GM12878 (cell line): ENCODE measurements around the gene TRIM46. TPM values are rescaled to one million over a fixed set of nuclear protein-coding genes. Genes with fewer than 3 reads are reported as not detected.

Source experiments
- ATAC-seq: fragments of 200-7000 bp; cut with Tn5 transposase; 3 replicates; pipeline ENCODE4 v1.9.1; 2020; ENCODE audit warnings: mild to moderate bottlenecking, moderate library complexity
- BruUV-seq: library from RNA; stranded (reverse); fragments of 400-500 nt; replicated peaks from 2 replicates; lab custom pipeline; 2021; lab: Mats Ljungman, UMichigan
- CTCF ChIA-PET: fragments of 300-600 bp; sonication (Branson Sonifier 250); formaldehyde crosslinking; extraction: SDS; loops from one replicate; lab custom pipeline; 2021; ENCODE audit warnings: inconsistent platforms; lab: Yijun Ruan, JAX
- POLR2A ChIA-PET: fragments of 350-600 bp; formaldehyde crosslinking; extraction: SDS; loops from one replicate; lab custom pipeline; 2021; ENCODE audit warnings: inconsistent platforms; lab: Charles Lee
- RAD21 ChIA-PET: fragments of 300-600 bp; sonication (Branson Sonifier 250); formaldehyde crosslinking; loops from one replicate; lab custom pipeline; 2023; ENCODE audit warnings: antibody characterized with exemption; ENCODE audit not compliant: unreplicated experiment; lab: Charles Lee
- SMC1A ChIA-PET: fragments of 300-600 bp; sonication (Branson Sonifier 250); formaldehyde crosslinking; loops from one replicate; lab custom pipeline; 2023; ENCODE audit not compliant: unreplicated experiment, uncharacterized antibody; lab: Charles Lee
- DNase-seq: peaks from one replicate; pipeline ENCODE4 v3.0.0-alpha.2; 2011; ENCODE audit warnings: low read depth, low spot score
- FAIRE-seq: peaks from 3 replicates; lab custom pipeline; 2011; peaks lifted over from hg19 to GRCh38; lab: Jason Lieb, UNC
- H2AFZ ChIP-seq: 2 replicates; pipeline ENCODE4 v1.6.0; 2011; ENCODE audit warnings: low read depth, low read length, control low read depth; ENCODE audit not compliant: control insufficient read depth
- H3K27ac ChIP-seq: 2 replicates; pipeline ENCODE4 v1.5.1; 2011; ENCODE audit warnings: control low read depth; ENCODE audit not compliant: control insufficient read depth, insufficient read depth
- H3K27me3 ChIP-seq, 2 experiments: replicated peaks in 1 of 2; 2 replicates each; pipeline versions ENCODE4 v1.6.0 to v1.6.1; 2011; ENCODE audit warnings: low read length in 1 of 2; ENCODE audit not compliant: control insufficient read depth in 2 of 2, insufficient read depth in 2 of 2
- H3K36me3 ChIP-seq, 2 experiments: 2 replicates each; pipeline ENCODE4 v1.5.1; 2011; ENCODE audit warnings: low read length in 1 of 2; ENCODE audit not compliant: control insufficient read depth in 2 of 2, insufficient read depth in 2 of 2
- H3K4me1 ChIP-seq: 2 replicates; pipeline ENCODE4 v1.6.1; 2011; ENCODE audit warnings: mild to moderate bottlenecking, low read length, moderate library complexity, mixed read lengths; ENCODE audit not compliant: control insufficient read depth, insufficient read depth
- H3K4me2 ChIP-seq: 2 replicates; pipeline ENCODE4 v1.6.0; 2011; ENCODE audit warnings: control low read depth; ENCODE audit not compliant: control insufficient read depth, insufficient read depth
- H3K4me3 ChIP-seq: fragments of 200-600 bp; sonication (generic); 2 replicates; pipeline ENCODE4 v1.5.1; 2016
- H3K79me2 ChIP-seq: 2 replicates; pipeline ENCODE4 v1.6.0; 2011; ENCODE audit warnings: low read length; ENCODE audit not compliant: control insufficient read depth, insufficient read depth
- H3K9ac ChIP-seq: 2 replicates; pipeline ENCODE4 v1.8.0; 2011; ENCODE audit warnings: low read length, control low read depth, mixed read lengths; ENCODE audit not compliant: control insufficient read depth, insufficient read depth
- H3K9me3 ChIP-seq: replicated peaks from 3 replicates; pipeline ENCODE4 v1.5.1; 2011; ENCODE audit warnings: mild to moderate bottlenecking, low read length; ENCODE audit not compliant: control insufficient read depth, insufficient read depth
- H4K20me1 ChIP-seq: 2 replicates; pipeline ENCODE4 v1.6.0; 2011; ENCODE audit not compliant: control insufficient read depth, insufficient read depth
- ATF7 ChIP-seq: fragments of 450-650 bp; IDR thresholded peaks from 2 replicates; pipeline ENCODE4 v1.6.1; 2016; ENCODE audit warnings: low read depth, mild to moderate bottlenecking
- HCFC1 ChIP-seq: fragments of 150-350 bp; IDR thresholded peaks from 2 replicates; pipeline ENCODE4 v1.6.1; 2014; ENCODE audit warnings: low read length
- IKZF2 ChIP-seq, 2 experiments: fragments of 450-650 bp; IDR thresholded peaks; 2 replicates each; pipeline ENCODE4 v1.6.1; 2017; ENCODE audit warnings: mild to moderate bottlenecking in 2 of 2, moderate library complexity in 2 of 2
- MEF2B ChIP-seq: fragments of 450-650 bp; IDR thresholded peaks from 2 replicates; pipeline ENCODE4 v1.6.1; 2018; ENCODE audit warnings: mild to moderate bottlenecking, moderate library complexity; ENCODE audit not compliant: partially characterized antibody, poor library complexity, severe bottlenecking
- ZBTB4 ChIP-seq: fragments of 450-650 bp; formaldehyde crosslinking; IDR thresholded peaks from 2 replicates; pipeline ENCODE4 v1.4.0; 2022; ENCODE audit warnings: mild to moderate bottlenecking, moderate library complexity
- ZSCAN29 ChIP-seq: fragments of 450-650 bp; IDR thresholded peaks from 2 replicates; pipeline ENCODE4 v1.6.1; 2017; ENCODE audit warnings: mild to moderate bottlenecking, moderate library complexity
- WGBS: methylation state at CpG from one replicate; pipeline ENCODE4 v1.1.6; 2016; ENCODE audit warnings: low lambda C conversion rate; ENCODE audit not compliant: insufficient replicate concordance, insufficient coverage; ENCODE audit errors: missing lambda C conversion rate; 5-methylcytosine and 5-hydroxymethylcytosine counted together
- in situ Hi-C: fragments of 300-500 bp; cut with MboI; formaldehyde crosslinking; loops from 9 replicates; pipeline ENCODE4 v1.14.3; 2018; ENCODE audit warnings: mixed read lengths
- intact Hi-C: fragments of 100-400 bp; cut with micrococcal nuclease; formaldehyde crosslinking; loops from one replicate; pipeline ENCODE4 v1.14.2; 2022; ENCODE audit not compliant: unreplicated experiment
- polyA plus RNA-seq, 11 experiments: library from polyadenylated mRNA; depleted of rRNA in 4 of 11; unstranded in 6 of 11; stranded (reverse) in 5 of 11; fragments of >200 nt; fragmentation: Nextera tagmentation in 4 of 11; fragmentation: Illumina TruSeq in 1 of 11; extraction: Ambion mirVana in 4 of 11; extraction: Trizol in 1 of 11; gene quantifications; 1 replicate in 1 of 11; 2 replicates in 10 of 11; pipeline versions ENCODE4 v1.2.1 to v1.2.3, GENCODE V29; 2011 to 2016; ENCODE audit warnings: inconsistent platforms in 2 of 11, missing spikeins in 2 of 11, low read depth in 1 of 11
- total RNA-seq, 4 experiments: library from RNA; depleted of rRNA in 3 of 4; stranded (reverse); fragments of >200 nt in 3 of 4; fragmentation: Illumina TruSeq in 1 of 4; extraction: Trizol in 1 of 4; gene quantifications; 2 replicates each; pipeline versions ENCODE4 v1.2.1 to v1.2.3, GENCODE V29; 2013 to 2021
- TF ChIP-seq, protein P1 (sequence below): IDR thresholded peaks from 2 replicates; pipeline ENCODE4 v1.6.1; 2011; ENCODE audit warnings: borderline replicate concordance, low read depth, mild to moderate bottlenecking, moderate library complexity, low read length; ENCODE audit not compliant: insufficient read depth, poor library complexity, severe bottlenecking
- TF ChIP-seq, protein P2 (sequence below): IDR thresholded peaks from 2 replicates; pipeline ENCODE4 v1.6.1; 2012; ENCODE audit warnings: low read length, inconsistent platforms
- TF ChIP-seq, protein P3 (sequence below): fragments of 450-650 bp; IDR thresholded peaks from 2 replicates; pipeline ENCODE4 v1.6.1; 2017; ENCODE audit warnings: mild to moderate bottlenecking, low read depth, inconsistent platforms; ENCODE audit not compliant: poor library complexity, severe bottlenecking

TRIM46 gene
- total and polyA plus RNA-seq, 10 of the 15 experiments (the other 5 are each of a cell fraction or from before 2014, with no cell fraction given) = 0.08 to 3.1 (median 0.97) TPM

- TF ChIP-seq, protein P1, sequence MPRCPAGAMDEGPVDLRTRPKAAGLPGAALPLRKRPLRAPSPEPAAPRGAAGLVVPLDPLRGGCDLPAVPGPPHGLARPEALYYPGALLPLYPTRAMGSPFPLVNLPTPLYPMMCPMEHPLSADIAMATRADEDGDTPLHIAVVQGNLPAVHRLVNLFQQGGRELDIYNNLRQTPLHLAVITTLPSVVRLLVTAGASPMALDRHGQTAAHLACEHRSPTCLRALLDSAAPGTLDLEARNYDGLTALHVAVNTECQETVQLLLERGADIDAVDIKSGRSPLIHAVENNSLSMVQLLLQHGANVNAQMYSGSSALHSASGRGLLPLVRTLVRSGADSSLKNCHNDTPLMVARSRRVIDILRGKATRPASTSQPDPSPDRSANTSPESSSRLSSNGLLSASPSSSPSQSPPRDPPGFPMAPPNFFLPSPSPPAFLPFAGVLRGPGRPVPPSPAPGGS = peak; percentile 67
- no peak for TF ChIP-seq ZBTB4
Measured at GRCh38 chr1:155184835-155185782, 11.5 kb downstream of the TRIM46 start (continued).

DNA sequence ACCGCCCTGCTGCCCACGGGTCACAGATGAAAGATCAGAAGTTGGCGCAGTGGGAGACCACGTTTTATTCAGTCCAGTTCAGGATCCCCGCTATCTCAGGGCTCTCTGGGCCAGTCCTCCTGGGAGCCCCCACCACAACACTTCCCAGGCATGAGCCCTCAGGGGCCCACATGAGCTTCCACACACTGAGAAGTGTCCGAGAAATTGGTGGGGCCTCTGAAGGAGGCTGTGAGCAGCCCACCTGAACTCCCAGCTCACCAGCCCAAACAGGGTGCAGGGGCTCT is 12.1 kb downstream of the TRIM46 start:
- ATAC-seq = no peak; the same call in 2 of the 3 replicates
- ChIA-PET CTCF (interaction anchor here (1.0 to 2.9 kb wide), 8 partner anchors 8 to 101 kb away, joined by 4 to 63 read pairs (median 8); partner anchors contain the start of genes KRTCAP2 and TRIM46), POLR2A (interaction anchor here (1.4 to 2.8 kb wide), 6 partner anchors 8 to 42 kb away, joined by 4 to 23 read pairs (median 8); partner anchors contain the start of gene KRTCAP2), RAD21 (interaction anchor here (1.0 to 1.9 kb wide), 8 partner anchors 8 to 41 kb away, joined by 3 to 13 read pairs (median 6); partner anchors contain the start of gene KRTCAP2), SMC1A (interaction anchor here (1.0 to 2.6 kb wide), 5 partner anchors 8 to 39 kb away, joined by 3 to 17 read pairs (median 12); partner anchors contain the start of gene KRTCAP2)
- no peak for DNase-seq
- no peaks in the 10 kb centered on the region for H3K9me3 ChIP-seq
- no TSS peak for BruUV-seq
- H3K27ac ChIP-seq = peak overlapping the region; percentile 72
- H3K4me2 ChIP-seq = peak overlapping the region; percentile 86
- no peaks in the 10 kb centered on the region for H3K36me3 ChIP-seq
- peaks cover 21% of the 10 kb centered on the region for H3K4me1 ChIP-seq
- TF ChIP-seq ATF7 (no peak), HCFC1 (0 out of 2 replicates have a peak, but pooled peaks have one; percentile 3), MEF2B (peak; percentile 10), ZSCAN29 (no peak), IKZF2 (IDR thresholded peaks at IDR 0.05) (peak in 1 of 2 experiments; percentile 7; a peak in 1 of 4 replicates)
- TF ChIP-seq, protein P2, sequence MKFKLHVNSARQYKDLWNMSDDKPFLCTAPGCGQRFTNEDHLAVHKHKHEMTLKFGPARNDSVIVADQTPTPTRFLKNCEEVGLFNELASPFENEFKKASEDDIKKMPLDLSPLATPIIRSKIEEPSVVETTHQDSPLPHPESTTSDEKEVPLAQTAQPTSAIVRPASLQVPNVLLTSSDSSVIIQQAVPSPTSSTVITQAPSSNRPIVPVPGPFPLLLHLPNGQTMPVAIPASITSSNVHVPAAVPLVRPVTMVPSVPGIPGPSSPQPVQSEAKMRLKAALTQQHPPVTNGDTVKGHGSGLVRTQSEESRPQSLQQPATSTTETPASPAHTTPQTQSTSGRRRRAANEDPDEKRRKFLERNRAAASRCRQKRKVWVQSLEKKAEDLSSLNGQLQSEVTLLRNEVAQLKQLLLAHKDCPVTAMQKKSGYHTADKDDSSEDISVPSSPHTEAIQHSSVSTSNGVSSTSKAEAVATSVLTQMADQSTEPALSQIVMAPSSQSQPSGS = no peak
- TF ChIP-seq, protein P3, sequence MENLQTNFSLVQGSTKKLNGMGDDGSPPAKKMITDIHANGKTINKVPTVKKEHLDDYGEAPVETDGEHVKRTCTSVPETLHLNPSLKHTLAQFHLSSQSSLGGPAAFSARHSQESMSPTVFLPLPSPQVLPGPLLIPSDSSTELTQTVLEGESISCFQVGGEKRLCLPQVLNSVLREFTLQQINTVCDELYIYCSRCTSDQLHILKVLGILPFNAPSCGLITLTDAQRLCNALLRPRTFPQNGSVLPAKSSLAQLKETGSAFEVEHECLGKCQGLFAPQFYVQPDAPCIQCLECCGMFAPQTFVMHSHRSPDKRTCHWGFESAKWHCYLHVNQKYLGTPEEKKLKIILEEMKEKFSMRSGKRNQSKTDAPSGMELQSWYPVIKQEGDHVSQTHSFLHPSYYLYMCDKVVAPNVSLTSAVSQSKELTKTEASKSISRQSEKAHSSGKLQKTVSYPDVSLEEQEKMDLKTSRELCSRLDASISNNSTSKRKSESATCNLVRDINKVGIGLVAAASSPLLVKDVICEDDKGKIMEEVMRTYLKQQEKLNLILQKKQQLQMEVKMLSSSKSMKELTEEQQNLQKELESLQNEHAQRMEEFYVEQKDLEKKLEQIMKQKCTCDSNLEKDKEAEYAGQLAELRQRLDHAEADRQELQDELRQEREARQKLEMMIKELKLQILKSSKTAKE = no peak
- H3K4me3 ChIP-seq = no peak overlapping the region
- peak overlapping the region; percentile 90 for H2AFZ ChIP-seq
- H3K79me2 ChIP-seq = no peaks in the 10 kb centered on the region
- peak overlapping the region; percentile 72 for H3K9ac ChIP-seq
- H3K27me3 ChIP-seq = no peaks in the 10 kb centered on the region
- no peaks in the 10 kb centered on the region for H4K20me1 ChIP-seq
- no peak for FAIRE-seq
- in situ Hi-C loops = no loop called here
- 4% methylated on average over 6 of the region's 6 CpGs for WGBS
- intact Hi-C loops = no loop called here
